Large intestine (tissue), 3 donors: Measurements from ENCODE around the gene CCK. TPM values are rescaled to one million over a fixed set of nuclear protein-coding genes. Genes with fewer than 3 reads are reported as not detected.

ENCODE experiments used
- DNase-seq, 2 donors: peaks; one replicate each; pipeline versions ENCODE4 v3.0.0 to v3.0.0-alpha.2; 2013
- H3K27ac ChIP-seq: one replicate; pipeline ENCODE4 v1.5.1; 2013; ENCODE audit warnings: low read length
- H3K27me3 ChIP-seq: 2 replicates; pipeline ENCODE4 v1.6.1; 2013; ENCODE audit warnings: low read length; ENCODE audit not compliant: control insufficient read depth, insufficient read depth
- H3K36me3 ChIP-seq: 2 replicates; pipeline ENCODE4 v1.6.1; 2013; ENCODE audit warnings: low read length; ENCODE audit not compliant: control insufficient read depth, insufficient read depth
- H3K4me1 ChIP-seq: one replicate; pipeline ENCODE4 v1.6.1; 2013; ENCODE audit warnings: low read length; ENCODE audit not compliant: control insufficient read depth, insufficient read depth
- H3K4me3 ChIP-seq: one replicate; pipeline ENCODE4 v1.5.1; 2013; ENCODE audit warnings: low read length
- H3K9me3 ChIP-seq: one replicate; pipeline ENCODE4 v1.6.1; 2013; ENCODE audit warnings: mild to moderate bottlenecking, low read depth, low read length, moderate library complexity; ENCODE audit not compliant: control insufficient read depth
- WGBS: methylation state at CpG from one replicate; pipeline ENCODE4 v1.1.5; 2013; ENCODE audit warnings: low lambda C conversion rate; ENCODE audit not compliant: insufficient coverage; 5-methylcytosine and 5-hydroxymethylcytosine counted together
- polyA plus RNA-seq: library from polyadenylated mRNA; unstranded; fragments of 120-200 nt; gene quantifications from one replicate; pipeline ENCODE4 v1.2.1, GENCODE V29; 2013

Gene CCK
- polyA plus RNA-seq, 1 donor, result 119 TPM

GRCh38 chr3:42256135-42256819 lies 9.7 kb downstream of the CCK start:
- Histone ChIP-seq H3K4me3 (no peak overlapping the region), H3K27ac (no peak overlapping the region), H3K4me1 (no peaks in the 10 kb centered on the region), H3K9me3 (no peaks in the 10 kb centered on the region), H3K27me3 (peaks cover 17% of the 10 kb centered on the region), H3K36me3 (no peaks in the 10 kb centered on the region)
- DNase-seq, result no peak
- WGBS, result no CpG with 5 or more reads among the region's 1 CpG

- H3K36me3 ChIP-seq, result no peaks in the 10 kb centered on the region
- no peaks in the 10 kb centered on the region for H3K4me1 ChIP-seq
- H3K4me3 ChIP-seq, result no peak overlapping the region
- H3K9me3 ChIP-seq, result no peaks in the 10 kb centered on the region
- H3K27me3 ChIP-seq, result peaks cover 5% of the 10 kb centered on the region
- H3K27ac ChIP-seq, result no peak overlapping the region
- no peak for DNase-seq
- WGBS, result no CpG with 5 or more reads among the region's 3 CpGs
Measured at GRCh38 chr3:42254566-42254965, 11.4 kb downstream of the CCK start.

GRCh38 chr3:42250761-42251160 lies 15.2 kb downstream of the CCK start:
- no peaks in the 10 kb centered on the region for H3K4me1 ChIP-seq
- H3K4me3 ChIP-seq, result no peak overlapping the region
- no peaks in the 10 kb centered on the region for H3K36me3 ChIP-seq
- no CpG with 5 or more reads among the region's 1 CpG for WGBS
- DNase-seq, result no peak
- H3K27ac ChIP-seq, result no peak overlapping the region
- H3K27me3 ChIP-seq, result peaks cover 9% of the 10 kb centered on the region
- H3K9me3 ChIP-seq, result no peaks in the 10 kb centered on the region

GRCh38 chr3:42247576-42248027 lies 18.4 kb downstream of the CCK start:
- 33% methylated on average over 3 of the region's 9 CpGs for WGBS

GRCh38 chr3:42246091-42246490 lies 19.9 kb downstream of the CCK start:
- H3K27me3 ChIP-seq, result peaks cover 10% of the 10 kb centered on the region
- DNase-seq, result no peak
- H3K36me3 ChIP-seq, result no peaks in the 10 kb centered on the region
- WGBS, result no CpG with 5 or more reads among the region's 1 CpG
- no peaks in the 10 kb centered on the region for H3K4me1 ChIP-seq
- H3K4me3 ChIP-seq, result no peak overlapping the region
- no peaks in the 10 kb centered on the region for H3K9me3 ChIP-seq
- no peak overlapping the region for H3K27ac ChIP-seq

More at GRCh38 chr3:42247576-42248027, 18.4 kb downstream of the CCK start:
- Histone ChIP-seq H3K9me3 (no peaks in the 10 kb centered on the region), H3K4me1 (no peaks in the 10 kb centered on the region), H3K27me3 (peaks cover 13% of the 10 kb centered on the region), H3K27ac (no peak overlapping the region), H3K4me3 (no peak overlapping the region), H3K36me3 (no peaks in the 10 kb centered on the region)
- DNase-seq, result peak; percentile 22 to 53

GRCh38 chr3:42236611-42237010 lies 29.4 kb downstream of the CCK start:
- Histone ChIP-seq H3K9me3 (peaks cover 7% of the 10 kb centered on the region), H3K4me3 (no peak overlapping the region), H3K27me3 (no peaks in the 10 kb centered on the region), H3K27ac (no peak overlapping the region), H3K36me3 (no peaks in the 10 kb centered on the region), H3K4me1 (no peaks in the 10 kb centered on the region)
- DNase-seq, result no peak
- no CpG with 5 or more reads among the region's 2 CpGs for whole genome bisulfite sequencing

GRCh38 chr3:42235532-42235931 lies 30.5 kb downstream of the CCK start:
- H3K4me3 ChIP-seq, result no peak overlapping the region
- no peak for DNase-seq
- H3K9me3 ChIP-seq, result peaks cover 7% of the 10 kb centered on the region
- H3K36me3 ChIP-seq, result no peaks in the 10 kb centered on the region
- no peaks in the 10 kb centered on the region for H3K27me3 ChIP-seq
- H3K27ac ChIP-seq, result no peak overlapping the region
- H3K4me1 ChIP-seq, result no peaks in the 10 kb centered on the region

- H3K9me3 ChIP-seq, result no peaks in the 10 kb centered on the region
- no peak overlapping the region for H3K27ac ChIP-seq
- no peaks in the 10 kb centered on the region for H3K27me3 ChIP-seq
- H3K4me1 ChIP-seq, result no peaks in the 10 kb centered on the region
- H3K36me3 ChIP-seq, result no peaks in the 10 kb centered on the region
- no CpG with 5 or more reads among the region's 5 CpGs for WGBS
- no peak overlapping the region for H3K4me3 ChIP-seq
- no peak for DNase-seq
Measured at GRCh38 chr3:42230860-42231259, 35.1 kb downstream of the CCK start.

- Histone ChIP-seq H3K36me3 (peaks cover 2% of the 10 kb centered on the region), H3K4me1 (no peaks in the 10 kb centered on the region), H3K27ac (no peak overlapping the region), H3K27me3 (no peaks in the 10 kb centered on the region), H3K4me3 (no peak overlapping the region), H3K9me3 (no peaks in the 10 kb centered on the region)
- WGBS, result 0% methylated on average over 1 of the region's 14 CpGs
- peak; percentile 28 to 31 for DNase-seq
Measured at GRCh38 chr3:42229942-42230688, 35.9 kb downstream of the CCK start.

- Histone ChIP-seq H3K27ac (no peak overlapping the region), H3K4me1 (no peaks in the 10 kb centered on the region), H3K27me3 (no peaks in the 10 kb centered on the region), H3K4me3 (no peak overlapping the region), H3K36me3 (peaks cover 7% of the 10 kb centered on the region), H3K9me3 (no peaks in the 10 kb centered on the region)
- no peak for DNase-seq
- WGBS, result no CpG with 5 or more reads among the region's 5 CpGs
Measured at GRCh38 chr3:42229266-42229941, 36.6 kb downstream of the CCK start.
